Embryonic facial prominence (tissue), 1 donor: ENCODE data around the gene EPHB4.
"Not testable (repeated sequence)": the region's sequence is repeated elsewhere in the genome, so short reads cannot be mapped to it uniquely, and the experiment has no call there.

Source experiments
- DNase-seq: peaks from one replicate; pipeline ENCODE4 v3.0.0-alpha.2; 2016; ENCODE audit errors: extremely low spot score

Gene EPHB4

GRCh38 chr7:100827330-100828226 lies at the start of gene EPHB4:
EPHB4 (minus strand) TSS chr7:100827523; CDS start chr7:100827030, 493 bp downstream.
- peak; percentile 92 for DNase-seq

GRCh38 chr7:100875356-100875751 lies 48.0 kb upstream of the EPHB4 start:
- no peak for DNase-seq

- peak; percentile 96 for DNase-seq
Measured at GRCh38 chr7:100874577-100875355, 47.4 kb upstream of the EPHB4 start, which contains the start of gene SRRT. SRRT (plus strand) TSS chr7:100875103; CDS start chr7:100875591, 488 bp downstream.

- no peak for DNase-seq
Measured at GRCh38 chr7:100874300-100874576, 46.9 kb upstream of the EPHB4 start.

DNA sequence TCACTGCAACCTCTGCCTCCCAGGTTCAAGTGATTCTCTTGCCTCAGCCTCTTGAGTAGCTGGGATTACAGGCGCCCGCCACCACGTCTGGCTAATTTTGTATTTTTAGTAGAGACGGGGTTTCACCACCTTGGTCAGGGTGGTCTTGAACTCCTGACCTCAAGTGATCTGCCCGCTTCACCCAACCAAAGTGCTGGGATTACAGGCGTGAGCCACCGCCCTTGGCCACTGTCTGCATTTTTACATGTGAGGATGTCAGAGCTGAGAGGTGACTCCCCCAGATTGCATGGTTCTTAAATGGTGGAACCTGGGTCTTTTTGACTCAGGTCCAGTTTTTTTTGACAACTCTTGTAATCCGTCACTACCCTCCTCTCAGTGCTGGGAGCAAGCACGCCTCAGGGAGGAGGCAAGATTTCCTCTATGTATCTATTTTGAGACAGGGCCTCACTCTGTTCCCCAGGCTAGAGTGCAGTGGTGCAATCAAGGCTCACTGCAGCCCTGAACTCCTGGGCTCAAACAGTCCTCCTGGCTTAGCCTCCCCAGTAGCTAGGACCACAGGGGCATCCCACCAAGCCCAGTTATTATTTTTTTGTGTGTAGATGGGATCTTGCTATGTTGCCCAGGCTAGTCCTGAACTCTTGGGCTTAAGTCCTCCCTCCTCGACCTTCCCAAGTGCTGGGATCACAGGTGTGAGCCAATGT lies 46.4 kb upstream of the EPHB4 start:
- no peak for DNase-seq

- DNase-seq = no peak
Measured at GRCh38 chr7:100867776-100868485, 40.6 kb upstream of the EPHB4 start.

DNA sequence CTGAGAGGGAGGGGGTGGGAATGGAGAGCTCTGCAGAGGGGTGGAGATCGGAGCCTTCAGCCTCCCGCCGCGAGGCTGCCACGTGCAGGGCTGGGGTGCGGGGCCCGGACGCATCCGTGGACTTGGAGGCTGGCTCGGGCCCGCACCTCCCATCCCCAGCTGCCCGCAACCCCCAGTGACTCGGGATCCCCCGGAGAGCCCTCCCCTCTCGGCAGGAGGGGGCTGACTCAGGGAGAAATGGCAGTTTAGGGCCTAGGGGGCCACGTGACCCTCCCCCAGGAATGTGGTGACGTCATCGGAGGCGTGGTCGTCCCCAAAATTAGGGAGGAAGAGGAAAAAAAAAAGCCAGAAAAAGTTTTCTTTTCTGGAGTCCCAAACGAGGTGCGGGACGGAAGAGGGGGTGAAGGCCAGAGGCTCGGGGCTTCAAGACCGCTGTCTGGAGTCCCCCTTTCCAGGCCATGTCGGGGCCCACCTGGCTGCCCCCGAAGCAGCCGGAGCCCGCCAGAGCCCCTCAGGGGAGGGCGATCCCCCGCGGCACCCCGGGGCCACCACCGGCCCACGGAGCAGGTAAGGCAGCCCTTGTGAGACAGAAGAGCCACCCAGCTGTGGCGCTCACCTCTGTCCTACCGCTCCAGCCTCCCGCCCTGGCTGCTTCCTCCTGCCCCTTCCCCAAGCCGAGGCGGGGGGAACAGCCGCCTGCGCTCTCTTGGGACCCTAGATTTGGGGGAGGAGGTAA lies 39.9 kb upstream of the EPHB4 start, which contains the start of gene TRIP6:
Gene TRIP6 (plus strand): TSS at position 348 of the 736 bp plus-strand sequence. CDS start 111 bp downstream, at position 459.
- peak; percentile 89 for DNase-seq

DNA sequence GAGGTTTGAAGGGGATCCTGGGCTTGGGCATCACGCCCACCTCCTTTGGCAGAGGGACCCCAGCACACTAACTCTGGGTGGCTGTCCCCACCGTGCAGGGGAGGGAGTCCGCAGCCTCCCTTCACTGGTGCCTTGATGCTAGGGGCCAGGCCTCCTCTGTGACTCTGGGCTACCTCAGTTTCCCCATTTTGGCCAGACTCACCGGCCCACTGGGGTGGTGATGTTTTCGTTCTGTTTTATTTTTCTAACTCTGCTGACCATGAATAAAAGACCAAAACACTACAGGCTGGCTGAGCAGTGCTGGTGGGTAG lies 39.4 kb upstream of the EPHB4 start:
- DNase-seq = no peak

DNA sequence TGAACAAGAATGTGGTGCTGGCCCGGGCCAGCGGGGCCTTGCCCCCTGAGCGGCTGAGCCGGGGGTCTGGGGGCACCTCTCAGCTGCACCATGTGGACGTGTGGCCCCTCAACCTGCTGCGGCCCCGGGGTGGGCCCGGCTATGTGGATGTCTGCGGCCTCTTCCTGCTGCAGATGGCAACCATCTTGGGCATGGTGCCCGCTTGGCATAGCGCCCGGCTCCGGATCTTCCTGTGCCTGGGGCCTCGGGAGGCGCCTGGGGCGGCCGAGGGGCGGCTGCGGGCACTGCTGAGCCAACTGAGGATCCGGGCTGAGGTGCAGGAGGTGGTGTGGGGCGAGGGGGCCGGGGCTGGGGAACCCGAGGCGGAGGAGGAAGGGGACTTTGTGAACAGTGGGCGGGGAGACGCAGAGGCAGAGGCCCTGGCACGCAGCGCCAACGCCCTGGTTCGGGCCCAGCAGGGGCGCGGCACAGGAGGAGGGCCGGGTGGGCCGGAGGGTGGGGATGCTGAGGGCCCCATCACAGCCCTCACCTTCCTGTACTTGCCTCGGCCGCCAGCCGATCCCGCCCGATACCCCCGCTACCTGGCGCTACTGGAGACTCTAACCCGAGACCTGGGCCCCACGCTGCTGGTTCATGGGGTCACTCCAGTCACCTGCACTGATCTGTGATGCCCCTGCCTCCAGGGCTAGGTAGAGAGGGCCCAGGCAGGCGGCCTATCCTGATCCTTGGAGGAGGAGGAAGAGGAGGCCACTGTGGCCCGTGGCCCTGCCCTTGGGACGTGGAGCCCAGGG lies 38.8 kb upstream of the EPHB4 start:
- no peak for DNase-seq

DNA sequence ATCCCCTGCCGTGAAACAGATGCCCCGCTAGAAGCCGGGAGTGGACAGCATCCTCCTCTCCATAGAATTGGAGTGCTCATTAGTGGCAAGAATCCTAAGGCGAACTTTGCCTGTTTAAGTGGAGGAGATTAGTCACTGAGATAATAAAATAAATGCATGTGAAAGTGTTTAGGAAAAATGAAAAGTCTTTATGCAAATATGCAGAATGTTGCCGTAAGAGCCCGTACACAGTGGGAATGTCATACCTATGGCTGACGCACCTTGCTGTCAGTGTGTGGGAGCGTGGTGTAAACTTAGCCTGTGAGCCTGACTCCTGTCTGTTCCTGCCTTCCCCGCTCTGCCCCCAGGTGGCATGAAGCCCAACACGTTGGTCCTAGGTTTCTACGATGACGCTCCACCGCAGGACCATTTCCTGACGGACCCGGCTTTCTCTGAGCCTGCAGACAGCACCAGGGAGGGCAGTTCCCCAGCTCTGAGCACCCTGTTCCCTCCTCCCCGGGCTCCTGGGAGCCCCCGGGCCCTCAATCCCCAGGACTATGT lies 38.1 kb upstream of the EPHB4 start:
- DNase-seq = no peak

- DNase-seq = no peak
Measured at GRCh38 chr7:100864263-100864845, 37.0 kb upstream of the EPHB4 start.

- DNase-seq = no peak
Measured at GRCh38 chr7:100863406-100863950, 36.2 kb upstream of the EPHB4 start.

DNA sequence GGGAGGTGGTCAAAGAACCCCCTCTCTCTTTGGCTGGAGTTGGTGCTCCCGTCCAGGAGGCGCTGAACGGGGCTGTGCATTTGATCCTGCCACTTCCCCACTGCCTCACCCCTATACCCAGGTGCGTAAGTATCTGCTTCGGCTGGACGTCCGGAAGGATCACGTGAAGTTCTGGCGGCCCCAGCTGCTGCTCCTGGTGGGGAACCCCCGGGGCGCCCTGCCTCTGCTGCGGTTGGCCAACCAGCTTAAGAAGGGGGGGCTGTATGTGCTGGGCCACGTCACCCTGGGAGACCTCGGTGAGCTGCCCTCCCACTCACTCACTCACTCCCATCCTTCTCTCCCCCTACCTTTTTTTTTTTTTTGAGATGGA lies 34.3 kb upstream of the EPHB4 start:
- DNase-seq = no peak

- no peak for DNase-seq
Measured at GRCh38 chr7:100860702-100861615, 33.6 kb upstream of the EPHB4 start.

- DNase-seq = no peak
Measured at GRCh38 chr7:100859856-100860255, 32.5 kb upstream of the EPHB4 start.

GRCh38 chr7:100856871-100857282 lies 29.6 kb upstream of the EPHB4 start:
- no peak for DNase-seq

- DNase-seq = no peak
Measured at GRCh38 chr7:100855515-100855914, 28.2 kb upstream of the EPHB4 start.

DNA sequence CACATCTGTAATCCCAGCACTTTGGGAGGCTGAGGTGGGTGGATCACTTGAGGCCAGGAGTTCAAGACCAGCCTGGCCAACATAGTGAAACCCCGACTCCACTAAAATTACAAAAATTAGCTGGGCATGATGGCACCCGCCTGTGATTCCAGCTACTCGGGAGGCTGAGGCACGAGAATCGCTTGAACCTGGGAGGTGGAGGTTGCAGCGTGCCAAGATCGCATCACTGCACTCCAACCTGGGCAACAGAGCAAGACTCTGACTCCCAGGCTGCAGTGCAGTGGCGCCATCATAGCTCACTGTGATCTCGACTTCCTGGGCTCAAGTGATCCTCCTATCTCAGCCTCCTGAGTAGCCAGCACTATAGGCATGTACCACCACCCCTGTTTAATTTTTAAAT lies 27.6 kb upstream of the EPHB4 start:
- DNase-seq = not testable (repeated sequence)
